A172 (cell line): ENCODE data around the gene C9. TPM values are rescaled to one million over a fixed set of nuclear protein-coding genes. Genes with fewer than 3 reads are reported as not detected.
A peak's percentile ranks its signal among the peaks of the same experiment; 100 is the strongest.
"Not testable (repeated sequence)": the region's sequence is repeated elsewhere in the genome, so short reads cannot be mapped to it uniquely, and the experiment has no call there.

Experiments used
- DNase-seq: peaks from one replicate; pipeline ENCODE4 v3.0.0-alpha.2; 2015; ENCODE audit warnings: low spot score
- total RNA-seq: library from RNA; depleted of rRNA; stranded (reverse); fragments of >200 nt; shearing (Covaris generic); gene quantifications from 2 replicates; pipeline ENCODE4 v1.2.3, GENCODE V29; 2014

The C9 gene
- total RNA-seq, 1 experiment from 2014 or later: not detected

DNA sequence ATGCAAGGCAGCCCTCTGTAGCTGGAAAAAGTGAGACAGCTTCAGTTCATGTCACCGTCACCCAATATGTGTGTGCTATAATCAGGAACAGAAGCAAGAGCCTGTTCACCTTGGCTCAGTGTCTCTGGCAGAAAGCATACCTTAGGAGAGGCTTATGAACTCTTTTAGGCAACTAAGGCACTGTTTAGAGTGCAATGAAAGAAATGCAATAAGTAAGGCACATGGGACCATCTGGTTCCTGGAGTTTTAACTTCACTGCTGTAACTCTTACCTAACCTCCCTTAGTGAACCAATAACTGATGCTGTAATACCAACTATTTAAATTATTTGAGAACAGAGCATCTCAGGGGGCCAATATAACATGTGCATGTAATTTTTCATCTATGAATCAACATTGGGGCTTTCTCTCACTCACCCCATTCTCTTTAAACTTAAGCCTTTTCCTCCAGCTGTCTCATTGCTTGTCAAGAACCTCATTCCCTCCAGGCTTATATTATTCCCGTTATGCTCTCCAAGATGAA lies 32.4 kb downstream of the C9 start:
- no peak for DNase-seq

DNA sequence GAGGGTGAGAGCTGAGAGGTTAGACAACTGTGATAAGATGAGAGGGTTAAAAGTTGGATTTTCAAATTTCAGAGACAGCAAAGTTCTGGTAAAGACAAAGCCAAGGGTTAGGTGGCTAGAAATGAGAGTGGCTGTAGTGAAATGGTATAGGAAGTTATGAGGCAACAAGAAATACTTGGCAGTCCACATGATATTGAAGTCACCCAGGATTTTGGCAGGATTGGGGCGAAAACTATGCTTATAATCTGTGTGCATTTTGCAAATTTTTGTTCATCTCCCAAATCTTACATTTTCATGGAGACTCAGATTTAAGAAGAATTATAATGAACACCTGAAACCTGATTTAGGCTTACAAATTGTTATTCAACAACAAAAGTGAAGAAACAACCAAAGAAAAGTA lies 35.6 kb downstream of the C9 start:
- no peak for DNase-seq

DNA sequence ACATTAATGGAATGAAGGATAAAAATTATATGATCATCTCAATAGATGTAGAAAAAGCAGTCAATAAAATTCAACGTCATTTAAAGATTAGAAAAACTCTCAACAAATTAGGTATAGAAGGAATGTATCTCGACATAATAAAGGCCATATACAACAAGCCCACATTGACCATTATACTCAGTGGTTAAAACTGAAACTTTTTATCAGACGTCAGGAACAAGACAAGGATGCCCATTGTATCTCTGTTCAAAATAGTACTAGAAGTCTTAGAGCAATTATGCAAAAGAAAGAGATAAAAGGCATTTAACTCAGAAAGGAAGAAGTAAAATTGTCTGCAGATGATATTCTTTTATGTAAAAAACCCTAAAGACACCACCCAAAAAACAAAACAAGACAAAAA lies 40.8 kb downstream of the C9 start:
- DNase-seq: no peak

DNA sequence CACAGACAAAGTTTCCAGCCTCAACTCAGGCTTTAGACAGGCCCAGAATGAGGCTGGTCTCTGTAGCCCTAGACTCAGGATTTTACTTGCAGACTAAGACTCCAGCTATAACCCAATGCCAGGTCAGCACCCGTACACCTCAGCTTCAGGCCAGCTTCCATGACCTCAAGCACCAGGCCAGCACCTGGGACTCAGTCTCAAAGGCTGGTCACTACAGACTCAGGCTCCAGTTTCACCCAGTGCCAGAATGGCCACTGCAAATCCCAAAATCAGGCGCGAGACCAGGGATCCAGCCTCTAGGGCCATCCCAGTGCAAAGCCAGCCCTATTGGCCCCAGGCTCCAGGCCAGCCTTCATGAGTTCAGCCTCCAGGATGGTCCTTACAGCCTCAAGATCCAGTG lies 44.9 kb downstream of the C9 start:
- no peak for DNase-seq

DNA sequence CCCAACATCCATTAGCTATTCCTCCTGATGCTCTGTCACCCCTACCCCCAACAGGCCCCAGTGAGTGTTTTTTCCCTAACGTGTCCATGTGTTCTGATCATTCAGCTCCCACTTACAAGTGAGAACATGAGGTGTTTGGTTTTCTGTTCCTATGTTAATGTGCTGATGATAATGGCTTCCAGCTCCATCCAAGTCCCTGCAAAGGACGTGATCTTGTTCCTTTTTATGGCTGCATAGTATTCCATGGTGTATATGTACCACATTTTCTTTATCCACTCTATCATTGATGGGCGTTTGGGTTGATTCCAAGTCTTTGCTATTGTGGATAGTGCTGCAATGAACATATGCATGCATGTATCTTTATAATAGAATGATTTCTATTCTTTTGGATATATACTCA lies 47.8 kb downstream of the C9 start:
- DNase-seq: not testable (repeated sequence)

DNA sequence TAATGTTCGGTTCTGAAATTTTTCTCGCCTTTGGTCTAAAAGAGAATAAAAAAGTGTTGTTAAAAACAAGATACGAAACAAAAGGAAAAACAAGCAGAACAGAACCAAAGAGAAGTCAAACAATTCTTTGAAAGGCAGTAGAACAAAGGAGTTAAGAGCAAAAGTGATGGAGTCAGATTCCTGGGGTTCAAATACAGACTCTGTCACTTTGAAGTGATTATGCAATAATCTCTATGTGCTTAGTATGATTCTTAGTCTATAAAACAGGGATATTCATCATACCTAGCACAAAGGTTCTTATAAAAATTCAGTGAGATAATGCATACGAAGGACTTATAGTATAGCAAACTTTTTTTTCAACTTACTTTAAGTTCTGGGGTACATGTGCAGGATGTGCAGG lies 48.3 kb downstream of the C9 start:
- no peak for DNase-seq

DNA sequence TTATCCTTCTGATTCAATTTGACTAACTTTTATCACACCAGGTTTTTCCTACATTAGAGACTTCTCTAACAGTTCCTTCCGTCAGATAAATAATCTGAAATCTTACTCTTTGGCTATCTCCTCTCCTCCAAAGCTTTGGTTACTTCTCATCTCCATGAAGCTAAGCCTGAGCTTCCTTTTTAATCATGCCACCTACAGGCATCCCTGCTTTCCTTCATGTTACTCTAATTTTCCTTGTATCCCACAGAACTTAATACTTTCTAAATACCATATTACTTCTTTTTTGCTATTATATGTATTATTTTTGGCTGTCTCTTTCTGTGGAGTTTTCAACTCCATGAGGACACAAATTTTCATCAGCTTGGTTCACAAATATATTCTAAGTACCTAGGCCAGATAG lies 49.7 kb downstream of the C9 start:
- DNase-seq: no peak

DNA sequence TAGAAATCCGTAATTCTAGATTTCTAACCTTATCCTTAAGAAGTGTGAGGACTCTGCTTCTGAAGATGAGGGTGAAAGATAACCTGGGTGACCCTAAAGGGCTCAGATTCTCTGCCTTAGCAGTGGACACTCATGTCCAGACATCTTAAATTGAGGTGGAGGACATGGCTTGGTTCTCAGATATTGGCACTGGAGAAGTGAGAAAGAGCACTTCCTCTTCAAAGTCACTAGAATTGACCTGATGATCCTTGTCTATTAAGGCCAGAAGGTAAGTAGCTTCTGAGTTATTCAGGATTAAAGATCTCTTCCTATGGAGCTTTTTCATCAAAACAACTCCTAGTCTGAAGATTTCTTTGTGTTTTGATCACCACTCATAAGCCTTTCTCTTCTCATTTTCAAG lies 54.8 kb downstream of the C9 start:
- DNase-seq: no peak

DNA sequence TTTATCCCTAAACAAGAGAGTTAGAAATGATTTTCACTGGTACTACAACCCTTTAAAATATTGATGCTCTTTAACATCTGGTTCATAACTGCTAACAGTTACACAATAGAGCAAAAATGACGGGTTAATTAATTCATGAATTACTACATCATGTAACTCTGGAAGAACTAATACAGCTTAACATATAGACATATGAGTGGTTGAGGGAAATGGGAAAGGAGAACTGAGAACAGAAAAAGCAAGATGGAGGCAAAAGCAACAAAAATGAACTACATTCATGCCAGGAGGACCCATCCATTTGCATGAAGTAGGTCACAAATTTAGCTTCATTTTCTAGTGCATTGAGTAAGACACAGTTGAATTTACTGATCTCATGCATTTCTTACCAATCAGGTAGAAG lies 61.8 kb downstream of the C9 start:
- no peak for DNase-seq

DNA sequence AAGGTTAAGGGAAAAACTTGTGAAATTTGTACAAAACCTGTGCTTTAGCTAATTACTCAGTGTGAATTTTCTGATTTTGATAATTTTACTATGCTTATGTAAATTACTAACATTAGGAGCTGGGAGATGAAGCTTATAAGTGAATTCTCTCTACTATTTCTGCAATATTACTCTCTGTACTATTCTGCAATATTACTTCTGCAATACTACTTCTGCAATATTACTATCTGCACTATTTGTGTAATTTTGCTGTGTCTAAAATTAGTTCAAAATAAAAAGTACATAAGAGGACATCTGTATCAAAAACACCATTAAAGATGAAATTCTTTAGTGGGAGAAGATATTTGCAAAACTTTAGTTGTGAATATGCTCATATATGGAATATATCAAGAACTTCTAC lies 62.9 kb downstream of the C9 start:
- DNase-seq: no peak

DNA sequence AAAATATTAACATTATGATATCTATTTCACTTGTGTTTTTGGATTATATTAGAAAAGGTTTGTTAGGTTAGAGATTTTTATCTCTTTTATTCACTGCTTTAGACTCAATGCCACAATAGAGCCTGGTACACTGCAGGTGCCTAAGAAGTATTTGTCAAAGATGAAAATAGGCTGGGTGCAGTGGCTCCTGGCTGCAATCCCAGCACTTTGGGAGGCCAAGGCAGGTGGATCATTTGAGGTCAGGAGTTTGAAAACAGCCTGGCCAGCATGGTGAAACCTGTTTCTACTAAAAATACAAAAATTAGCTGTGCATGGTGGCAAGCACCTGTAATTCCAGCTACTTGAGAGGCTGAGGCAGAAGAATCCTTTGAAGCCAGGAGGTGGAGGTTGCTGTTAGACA lies 64.3 kb downstream of the C9 start:
- no peak for DNase-seq

DNA sequence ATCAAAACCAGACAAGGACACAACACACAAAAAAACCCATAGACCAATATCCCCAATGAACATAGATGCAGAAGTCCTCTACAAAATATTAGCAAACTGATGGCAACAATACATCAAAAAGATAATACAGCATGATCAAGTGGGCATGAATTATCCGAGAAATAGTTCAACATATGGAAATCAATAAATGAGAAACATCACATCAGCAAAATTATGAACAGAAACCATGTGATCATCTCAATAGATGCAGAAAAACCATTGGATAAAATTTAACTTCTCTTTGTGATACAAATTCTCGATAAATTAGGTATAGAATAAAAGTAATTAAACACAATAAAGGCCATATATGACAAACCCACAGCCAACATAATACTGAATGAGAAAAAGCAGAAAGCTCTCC lies 69.6 kb downstream of the C9 start:
- no peak for DNase-seq

DNA sequence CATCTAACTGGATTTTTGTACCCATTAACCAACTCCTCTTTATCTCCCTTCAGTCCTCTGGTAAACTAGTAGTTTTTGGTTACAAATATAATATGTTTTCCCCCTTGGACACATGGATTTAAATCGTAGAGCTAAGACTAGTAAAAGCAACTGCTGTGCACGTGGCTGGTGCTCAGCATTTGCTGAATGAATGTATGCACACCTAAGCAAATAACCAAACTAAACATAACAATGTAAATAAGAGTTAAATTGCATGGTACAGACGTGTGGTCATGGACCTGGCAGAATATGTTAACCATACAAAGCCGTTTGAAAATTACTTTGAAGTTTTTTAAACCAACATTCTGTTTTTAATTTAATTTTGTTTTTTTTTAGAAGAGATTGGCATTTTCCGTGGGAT lies 79.7 kb downstream of the C9 start:
- DNase-seq: no peak

DNA sequence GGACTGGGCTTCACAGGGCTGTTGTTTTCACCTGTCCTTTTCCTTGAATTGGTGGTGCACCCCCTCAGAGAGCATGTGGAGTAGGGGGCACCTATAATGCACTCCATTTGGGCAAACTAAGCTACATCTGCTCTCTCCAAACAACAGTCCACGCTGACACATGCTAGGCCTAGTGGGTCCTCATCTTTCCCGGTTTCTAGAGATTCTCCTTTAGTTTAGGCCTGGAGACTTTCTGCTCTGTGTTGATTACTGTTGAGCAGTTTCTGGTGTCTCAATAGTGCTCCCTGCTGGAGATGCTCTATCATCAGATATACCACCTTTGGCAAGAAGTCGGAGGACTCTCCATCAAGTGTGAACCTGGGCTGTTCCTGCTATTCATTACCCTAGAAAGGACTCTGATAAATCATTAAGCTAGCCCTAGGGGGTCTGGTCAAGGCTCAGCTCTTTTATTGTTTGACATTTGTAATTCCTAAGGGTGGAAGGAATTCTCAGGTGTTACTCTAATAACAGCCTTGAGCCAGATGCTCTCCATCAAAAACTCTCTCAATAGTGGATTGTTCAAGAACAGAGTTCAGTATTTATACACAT lies 81.0 kb downstream of the C9 start:
- peak; percentile 73 for DNase-seq

DNA sequence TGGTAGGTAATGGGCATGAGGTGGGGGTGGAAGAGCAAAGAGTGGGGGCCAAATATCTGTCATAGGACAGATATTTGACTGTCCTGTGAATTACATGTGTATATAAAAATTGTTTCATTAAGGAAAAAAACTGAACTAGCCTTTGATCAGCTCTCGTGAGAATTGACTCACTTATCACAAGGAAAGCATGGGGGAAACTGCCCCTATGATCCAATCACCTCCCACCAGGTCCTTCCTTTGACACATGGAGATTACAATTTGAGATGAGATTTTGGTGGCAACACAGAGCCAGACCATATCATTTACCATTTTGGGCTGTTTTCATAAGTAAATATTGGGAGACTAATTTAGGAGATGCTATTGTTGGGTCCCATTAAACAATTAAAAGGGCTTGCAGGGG lies 81.7 kb downstream of the C9 start:
- no peak for DNase-seq

DNA sequence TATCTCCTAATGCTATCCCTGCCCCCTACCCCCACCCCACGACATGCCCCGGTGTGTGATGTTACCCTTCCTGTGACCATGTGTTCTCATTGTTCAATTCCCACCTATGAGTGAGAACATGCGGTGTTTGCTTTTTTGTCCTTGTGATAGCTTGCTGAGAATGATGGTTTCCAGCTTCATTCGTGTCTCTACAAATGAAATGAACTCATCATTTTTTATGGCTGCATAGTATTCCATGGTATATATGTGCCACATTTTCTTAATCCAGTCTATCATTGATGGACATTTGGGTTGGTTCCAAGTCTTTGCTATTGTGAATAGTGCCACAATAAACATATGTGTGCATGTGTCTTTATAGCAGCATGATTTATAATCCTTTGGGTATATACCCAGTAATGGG lies 88.4 kb downstream of the C9 start:
- not testable (repeated sequence) for DNase-seq

DNA sequence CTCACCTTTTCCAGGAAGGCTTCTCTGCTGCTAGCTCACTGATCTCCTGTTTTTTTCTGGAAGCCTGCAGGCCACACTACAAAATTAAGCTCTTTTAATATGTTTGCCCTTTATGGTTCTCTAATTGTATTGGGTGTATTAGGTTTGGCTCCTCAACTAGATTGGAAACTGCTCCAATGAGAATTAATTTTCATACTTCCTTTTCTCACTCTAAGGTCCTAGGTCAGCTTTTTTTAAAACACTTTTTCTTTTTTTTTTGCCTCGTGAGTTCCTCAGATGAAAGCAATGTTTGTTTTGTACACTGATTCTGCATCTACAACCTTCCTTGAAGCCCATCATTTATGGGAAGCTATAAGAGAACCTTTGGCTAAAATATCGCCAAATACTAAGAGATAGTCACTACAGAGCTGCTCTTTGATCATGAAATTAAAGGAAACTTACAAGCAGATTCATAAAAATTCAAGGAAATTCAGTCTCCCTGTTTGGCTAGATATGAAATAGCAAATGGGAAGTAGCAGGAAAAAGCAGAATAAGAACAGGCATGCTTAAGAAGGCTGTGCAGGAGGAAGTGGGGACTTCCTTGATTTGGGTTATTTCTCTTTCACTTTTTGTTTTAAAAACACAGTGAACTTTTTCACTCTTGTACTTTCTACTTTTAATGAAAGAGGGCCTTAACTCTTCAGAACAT lies 89.8 kb downstream of the C9 start:
- DNase-seq: peak; percentile 12

DNA sequence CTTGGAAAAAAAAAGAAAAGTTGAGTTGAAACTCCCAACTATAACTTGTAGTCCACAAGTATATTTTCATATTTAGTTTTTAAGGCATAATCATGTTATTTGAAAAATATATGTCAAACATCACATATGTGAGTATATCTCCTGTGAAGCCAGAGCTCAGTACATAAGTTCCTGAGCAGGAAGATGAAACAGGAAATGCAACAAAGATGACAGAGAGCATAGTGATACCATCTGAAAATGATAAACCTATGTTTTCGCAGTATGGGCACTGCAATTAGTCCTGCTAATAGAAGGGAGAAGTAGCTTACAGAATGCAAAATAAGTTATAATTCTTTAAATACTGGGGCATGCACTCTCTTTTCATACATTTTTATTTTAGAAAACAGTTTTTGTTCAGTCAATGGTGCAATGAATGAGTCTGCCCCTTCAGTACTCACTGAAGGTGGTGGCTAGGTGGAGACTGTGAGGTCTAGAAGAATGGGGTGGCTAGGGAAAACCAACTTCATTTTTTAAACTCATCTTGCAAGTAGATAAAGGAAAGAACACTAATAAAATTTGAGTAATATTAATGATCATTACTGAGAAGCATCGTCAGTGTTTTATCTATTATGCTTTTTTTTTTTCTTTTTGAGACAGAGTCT lies 90.9 kb downstream of the C9 start:
- DNase-seq: no peak

DNA sequence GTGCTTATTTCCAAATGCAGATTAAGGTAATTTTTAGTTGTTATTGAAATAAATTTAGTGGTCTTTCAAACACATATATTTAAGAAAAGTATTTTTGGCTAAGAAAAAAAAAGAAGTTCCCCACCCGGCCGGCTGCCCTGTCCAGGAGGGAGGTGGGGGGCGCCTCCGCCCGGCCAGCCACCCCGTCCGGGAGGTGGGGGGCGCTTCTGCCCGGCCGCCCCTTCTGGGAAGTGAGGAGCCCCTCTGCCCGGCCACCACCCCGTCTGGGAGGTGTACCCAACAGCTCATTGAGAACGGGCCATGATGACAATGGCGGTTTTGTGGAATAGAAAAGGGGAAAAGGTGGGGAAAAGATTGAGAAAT lies 91.4 kb downstream of the C9 start:
- DNase-seq: not testable (repeated sequence)

DNA sequence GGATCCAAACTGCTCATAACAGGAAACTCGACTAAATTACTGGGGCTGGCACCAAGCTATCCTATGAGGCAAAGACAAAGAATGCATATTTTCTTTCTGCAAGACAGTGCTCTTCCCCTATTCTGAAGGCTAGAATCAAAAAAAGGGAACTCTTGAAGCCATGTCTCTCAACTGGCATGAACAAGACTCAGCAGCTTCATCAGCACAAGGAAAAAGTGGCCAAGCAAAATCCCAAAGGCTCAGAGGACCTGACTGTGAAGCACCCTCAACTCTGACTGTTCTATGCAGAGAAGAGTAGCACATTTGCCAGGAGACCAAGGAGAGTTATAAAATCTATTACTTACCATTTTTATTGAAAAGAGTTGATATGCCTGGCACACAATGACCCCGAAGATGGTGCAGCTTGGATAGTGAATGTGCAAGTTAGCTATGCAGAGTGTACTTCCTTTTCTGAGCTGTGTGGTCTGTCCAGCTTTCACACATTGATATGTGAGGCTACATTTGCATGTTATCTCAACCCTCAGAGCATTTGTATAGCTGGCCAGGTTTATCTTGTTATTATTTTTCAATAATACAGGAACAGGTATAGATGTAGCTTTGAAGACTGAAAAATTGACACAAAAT lies 94.0 kb downstream of the C9 start:
- DNase-seq: no peak

DNA sequence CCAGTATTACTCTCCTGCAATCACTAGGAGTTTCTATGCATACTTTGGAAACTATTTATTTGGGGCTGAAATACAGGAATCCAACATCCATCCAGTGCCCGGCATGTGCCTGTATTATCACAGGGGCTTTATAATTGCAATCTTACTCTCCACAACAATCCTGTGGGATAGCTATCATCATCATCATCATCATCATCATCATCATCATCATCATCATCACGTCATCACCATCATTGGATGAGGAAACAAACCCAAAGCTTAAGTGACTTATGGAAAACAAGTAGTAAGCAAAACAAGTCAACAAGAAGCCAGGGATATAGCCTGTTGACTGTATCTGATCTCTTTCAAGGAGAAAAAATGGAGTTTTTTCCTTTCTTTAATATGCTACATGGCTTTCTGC lies 97.1 kb downstream of the C9 start:
- no peak for DNase-seq

DNA sequence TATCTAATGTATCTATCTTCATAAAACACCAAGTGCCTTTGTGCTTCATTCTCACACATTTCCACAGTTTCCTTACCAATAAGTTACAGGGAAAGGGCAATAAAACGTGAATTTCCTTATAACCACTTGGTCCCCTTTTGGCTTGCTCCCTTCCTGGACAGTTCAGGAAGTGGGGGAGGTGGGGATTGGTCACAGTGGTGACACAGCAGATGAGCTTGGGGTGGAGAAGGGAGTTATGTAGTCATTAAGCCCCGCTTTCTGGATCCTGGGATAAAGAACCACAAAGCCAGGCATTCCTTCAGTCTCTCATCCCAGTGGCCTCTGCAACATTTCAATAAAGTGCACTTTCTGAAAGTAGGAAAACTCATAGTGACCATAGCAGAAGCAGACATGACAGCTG lies 97.9 kb downstream of the C9 start:
- peak; percentile 53 for DNase-seq

DNA sequence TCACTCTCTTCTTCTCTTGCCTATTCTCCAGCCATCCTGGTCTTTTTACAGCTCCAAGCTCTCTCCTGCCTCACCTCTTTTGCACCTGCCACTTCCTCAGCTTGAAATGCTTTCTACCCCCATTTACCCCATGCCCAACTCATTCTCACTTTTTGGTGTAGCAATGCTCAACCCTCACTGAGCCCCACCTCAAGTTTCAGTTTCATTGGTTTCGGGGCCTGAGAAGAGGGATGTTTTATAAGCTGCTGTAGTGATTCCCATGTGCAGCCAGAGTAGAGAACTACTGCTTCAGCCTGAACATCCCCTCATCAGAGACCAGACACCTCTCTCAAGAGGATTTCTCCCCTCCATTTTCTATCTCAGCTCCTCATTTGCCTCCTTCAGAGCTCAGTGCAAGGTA lies 99.8 kb downstream of the C9 start:
- no peak for DNase-seq
